ENCODE results near the gene OTOL1.
"Not testable (repeated sequence)": the region's sequence is repeated elsewhere in the genome, so short reads cannot be mapped to it uniquely, and the experiment has no call there.

Gene OTOL1

DNA sequence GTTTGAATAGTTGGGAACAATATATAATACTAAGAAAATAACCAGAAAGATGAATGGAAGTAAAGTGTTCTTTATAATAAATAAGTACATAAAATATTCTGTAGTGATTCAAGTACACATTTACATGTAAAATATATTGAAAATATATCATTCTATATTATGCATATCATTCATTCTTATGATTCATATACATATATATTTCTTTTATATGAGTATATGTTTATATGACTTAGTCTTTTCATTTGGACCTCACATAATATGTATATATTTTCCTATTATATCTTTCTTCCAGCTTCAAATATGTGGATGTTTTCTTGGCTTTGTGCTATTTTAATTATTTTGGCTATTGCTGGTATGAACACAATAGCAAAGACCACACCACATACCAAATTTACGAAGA, at the start of gene OTOL1:
Gene OTOL1 (plus strand): TSS at position 301 of the 400 bp plus-strand sequence. CDS start 0 bp downstream, at position 301.
- DNase-seq (ENCODE audit: low read depth in 1 of 2, low spot score in 1 of 2) = no peak

DNA sequence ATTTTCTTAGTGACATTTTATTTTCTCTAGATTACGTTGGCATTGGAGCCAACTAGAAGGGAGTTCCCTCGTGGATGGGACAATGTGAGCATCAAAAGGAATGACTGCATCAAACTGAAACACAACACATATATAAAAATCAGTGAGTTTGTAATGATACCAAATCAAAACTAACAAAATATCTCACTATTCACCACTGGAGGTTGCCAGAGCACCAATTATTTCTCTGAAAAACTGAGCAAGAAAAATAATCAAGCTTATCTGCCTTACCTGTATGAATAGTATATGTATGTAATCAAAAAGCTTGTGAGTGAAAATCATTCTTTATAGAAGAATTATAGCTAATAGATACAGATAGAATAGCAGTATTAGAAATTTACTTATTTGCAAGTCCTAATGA, 46.8 kb upstream of the OTOL1 start:
- no peak for DNase-seq (ENCODE audit: low read depth in 1 of 2, low spot score in 1 of 2)

DNA sequence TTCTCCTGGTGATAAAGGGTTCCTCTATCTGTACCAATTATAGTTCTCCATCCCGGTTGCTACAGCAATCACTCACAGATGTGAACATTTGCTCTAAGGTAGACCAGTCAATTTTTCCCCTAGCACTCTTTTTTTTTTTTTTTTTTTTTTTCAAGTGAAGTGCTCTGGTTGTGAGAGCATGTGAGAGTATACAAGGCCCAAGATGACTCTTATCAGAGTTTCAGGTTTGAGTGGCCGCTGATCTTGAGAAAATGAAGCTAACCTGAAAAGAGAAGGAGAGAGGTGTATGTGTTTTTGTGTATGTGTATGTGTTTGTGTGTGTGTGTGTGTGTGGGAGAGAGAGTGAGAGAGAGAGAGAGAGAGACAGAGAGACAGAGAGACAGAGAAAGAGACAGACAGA, 44.4 kb upstream of the OTOL1 start:
- DNase-seq (ENCODE audit: low read depth in 1 of 2, low spot score in 1 of 2) = no peak

DNA sequence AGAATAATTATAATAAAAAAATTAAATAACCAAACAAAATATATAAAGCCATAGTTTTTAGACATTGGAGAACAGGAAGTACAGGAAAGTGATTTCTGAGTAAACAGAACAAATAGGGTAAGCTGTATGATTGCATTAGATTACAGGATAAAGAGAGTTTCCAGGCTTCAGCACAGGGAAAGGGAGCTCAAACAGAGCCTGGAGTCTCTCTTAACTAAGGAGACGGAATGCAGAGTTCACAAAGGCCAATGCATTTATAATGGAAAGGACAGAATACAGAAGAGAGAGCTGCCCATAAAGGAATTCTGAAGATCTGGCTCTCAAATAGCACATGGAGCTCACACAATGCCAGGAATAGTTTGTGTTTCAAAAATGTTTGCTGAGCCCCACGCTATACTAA, 42.0 kb upstream of the OTOL1 start:
- DNase-seq (ENCODE audit: low read depth in 1 of 2, low spot score in 1 of 2) = no peak

DNA sequence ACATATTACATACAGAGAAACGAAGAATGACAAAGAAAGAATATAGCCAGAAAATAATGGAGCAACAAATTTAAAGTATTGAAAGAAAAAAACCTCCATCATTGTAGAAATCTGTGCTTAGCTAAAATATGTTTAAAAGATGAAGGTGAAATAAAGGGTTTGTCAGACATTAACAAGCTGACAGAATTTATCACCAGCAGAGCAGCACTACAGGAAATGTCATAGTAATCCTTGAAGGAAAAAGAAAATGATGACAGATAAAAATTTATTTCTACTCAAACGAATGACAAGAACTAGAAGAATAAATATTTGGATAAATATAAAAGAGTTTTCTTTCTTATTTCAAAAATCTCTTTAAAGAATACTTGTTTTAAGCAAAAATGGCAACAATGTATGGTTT, 40.6 kb upstream of the OTOL1 start:
- DNase-seq (ENCODE audit: low read depth in 1 of 2, low spot score in 1 of 2) = no peak

DNA sequence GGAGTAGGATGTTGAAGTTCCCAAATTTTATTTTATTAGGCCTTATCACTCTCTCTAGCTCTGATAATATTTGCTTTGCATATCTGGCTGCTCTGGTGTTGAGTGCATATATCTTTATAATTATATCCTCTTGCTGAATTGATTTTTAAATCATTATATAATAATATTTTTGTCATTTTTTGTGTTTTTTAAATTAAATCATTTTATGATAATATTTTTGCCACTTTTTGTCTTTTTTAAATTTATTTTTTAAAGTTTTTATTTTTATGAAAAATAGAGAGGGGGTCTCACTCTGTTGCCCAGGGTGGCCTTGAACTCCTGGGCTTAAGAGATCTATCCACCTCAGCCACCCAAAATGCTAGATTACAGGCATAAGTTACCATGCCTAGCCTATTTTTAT, 34.5 kb upstream of the OTOL1 start:
- no peak for DNase-seq (ENCODE audit: low read depth in 1 of 2, low spot score in 1 of 2)

DNA sequence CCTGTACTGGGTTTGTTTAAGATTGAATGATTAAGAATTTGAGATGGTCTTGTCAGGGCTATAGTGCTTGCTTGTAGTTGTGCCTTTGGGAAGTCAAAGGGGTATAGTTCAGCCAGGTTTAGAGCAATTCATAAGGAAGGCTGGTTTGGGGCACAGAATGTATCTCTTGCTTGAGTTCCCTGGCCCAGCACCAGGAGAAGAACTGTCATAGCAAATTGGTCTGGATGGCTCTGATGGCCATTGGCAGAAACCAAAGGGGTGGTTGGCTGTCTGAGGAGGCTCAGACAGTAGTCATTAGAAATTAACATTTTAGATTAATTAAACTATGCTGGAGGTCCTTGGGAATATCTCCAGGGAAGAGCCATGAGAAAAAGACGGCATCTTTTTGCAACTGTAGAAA, 25.4 kb upstream of the OTOL1 start:
- no peak for DNase-seq (ENCODE audit: low read depth in 1 of 2, low spot score in 1 of 2)

DNA sequence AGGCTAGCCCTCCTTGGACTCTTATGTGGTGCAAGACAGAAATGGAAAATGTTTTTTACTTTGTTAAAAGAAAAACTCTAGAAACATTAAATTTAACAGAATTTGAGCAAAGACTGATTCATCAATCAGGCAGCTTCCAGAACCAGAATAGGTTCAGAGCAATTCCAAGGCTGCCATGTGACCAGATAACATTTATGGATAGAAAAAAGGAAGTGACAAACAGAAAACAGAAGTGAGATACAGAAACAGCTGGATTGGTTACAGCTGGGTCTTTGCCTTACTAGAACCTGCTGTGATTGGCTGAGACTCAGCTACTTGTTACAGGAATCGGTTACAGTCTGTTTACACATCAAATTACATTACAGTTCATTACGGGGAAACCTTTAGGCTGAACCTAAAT, 22.5 kb upstream of the OTOL1 start:
- no peak for DNase-seq (ENCODE audit: low read depth in 1 of 2, low spot score in 1 of 2)

DNA sequence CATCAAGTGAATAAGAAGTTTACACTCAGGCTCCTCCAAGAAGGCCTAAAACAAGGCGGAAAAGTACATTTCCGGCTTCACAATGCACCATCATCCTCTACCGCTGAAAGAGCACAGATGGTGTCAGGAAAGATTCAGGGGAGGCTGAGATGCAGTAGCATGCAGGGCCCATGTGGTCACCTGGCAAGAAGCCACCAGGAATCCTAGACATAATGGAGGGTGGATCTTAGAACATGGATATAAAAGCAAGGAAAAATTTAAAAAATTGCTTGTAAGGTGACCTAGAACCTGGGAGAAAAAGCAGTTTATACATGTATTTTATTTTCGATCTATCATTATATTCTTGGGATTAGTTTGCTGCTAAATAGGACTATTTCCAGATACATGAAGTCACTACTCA, 21.9 kb upstream of the OTOL1 start:
- no peak for DNase-seq (ENCODE audit: low read depth in 1 of 2, low spot score in 1 of 2)

DNA sequence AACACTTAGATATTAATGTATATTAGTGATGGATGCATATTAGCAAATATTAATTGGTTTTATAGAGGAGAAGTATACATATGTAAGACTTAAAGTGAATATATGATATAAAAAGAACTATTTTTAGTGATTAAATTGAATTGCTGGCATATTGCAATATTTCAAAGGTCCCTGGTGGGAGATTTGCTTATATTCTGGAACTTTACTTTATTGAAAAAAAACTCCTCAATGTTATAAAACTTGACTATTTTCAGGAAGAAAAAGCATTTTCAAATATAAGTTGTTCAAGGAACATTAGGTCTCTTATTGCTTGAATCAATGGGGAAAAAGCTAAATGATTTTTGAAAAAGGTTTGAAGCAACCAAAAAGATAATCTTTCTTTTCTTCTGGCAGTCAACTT, 21.4 kb upstream of the OTOL1 start:
- DNase-seq (ENCODE audit: low read depth in 1 of 2, low spot score in 1 of 2) = no peak

DNA sequence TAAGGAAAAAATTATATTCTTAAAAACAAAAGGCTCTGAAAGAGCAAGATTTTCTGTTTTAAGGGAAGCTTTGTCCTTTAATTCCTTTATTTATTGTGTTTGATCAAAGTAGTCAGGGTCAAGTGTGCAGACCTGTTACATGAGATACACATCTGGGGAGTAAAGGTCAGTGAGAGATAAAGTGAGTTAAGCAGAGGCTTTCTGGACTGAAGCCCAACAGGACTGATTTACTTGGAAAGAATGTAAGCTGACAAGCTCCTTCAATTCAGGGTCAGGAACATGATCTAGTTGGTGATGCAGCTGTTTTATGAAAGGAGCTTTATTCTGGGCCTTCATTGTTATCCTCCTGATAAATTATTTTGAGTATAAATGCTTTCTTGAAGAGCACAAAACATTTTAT, 20.7 kb upstream of the OTOL1 start:
- DNase-seq (ENCODE audit: low read depth in 1 of 2, low spot score in 1 of 2) = no peak

DNA sequence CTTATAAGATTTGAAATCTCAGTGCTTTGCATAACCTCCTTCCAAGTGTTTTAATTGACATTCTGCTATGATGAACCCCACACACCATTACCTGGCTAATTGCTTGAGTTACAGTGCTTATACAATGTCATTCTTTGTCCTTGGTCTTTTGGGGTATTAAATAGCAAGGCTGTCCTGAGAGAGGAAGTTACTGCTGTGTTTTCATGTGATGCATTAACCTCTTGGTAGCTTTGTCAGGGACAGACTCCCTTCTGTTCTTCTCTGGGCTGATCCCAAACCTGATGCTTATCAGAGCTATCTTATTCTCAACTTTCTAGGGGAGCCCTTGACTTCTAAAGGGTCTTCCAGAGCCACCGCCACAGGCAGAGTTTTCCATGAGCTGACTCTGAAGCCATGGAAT, 12.4 kb upstream of the OTOL1 start:
- no peak for DNase-seq (ENCODE audit: low read depth in 1 of 2, low spot score in 1 of 2)

DNA sequence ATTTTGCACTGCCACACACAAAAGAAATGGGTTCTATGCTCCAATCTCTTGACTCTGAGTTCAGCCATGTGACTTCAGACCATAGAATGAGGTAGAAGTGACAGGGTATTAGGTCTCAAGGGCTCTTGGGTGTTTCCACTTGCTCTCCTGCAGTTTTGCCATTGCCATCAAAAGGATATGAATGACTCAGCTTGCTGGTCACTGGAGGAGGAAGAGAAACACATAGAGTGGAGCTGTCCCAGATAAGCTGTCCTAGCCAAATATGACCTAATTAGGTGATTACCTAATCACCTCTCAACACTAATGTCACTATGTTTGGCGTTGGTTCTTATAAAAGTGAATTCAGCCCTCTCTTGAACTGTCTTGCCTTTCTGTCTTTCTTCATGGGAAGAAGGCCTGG, 8.3 kb upstream of the OTOL1 start:
- not testable (repeated sequence) for DNase-seq (ENCODE audit: low read depth in 1 of 2, low spot score in 1 of 2)

DNA sequence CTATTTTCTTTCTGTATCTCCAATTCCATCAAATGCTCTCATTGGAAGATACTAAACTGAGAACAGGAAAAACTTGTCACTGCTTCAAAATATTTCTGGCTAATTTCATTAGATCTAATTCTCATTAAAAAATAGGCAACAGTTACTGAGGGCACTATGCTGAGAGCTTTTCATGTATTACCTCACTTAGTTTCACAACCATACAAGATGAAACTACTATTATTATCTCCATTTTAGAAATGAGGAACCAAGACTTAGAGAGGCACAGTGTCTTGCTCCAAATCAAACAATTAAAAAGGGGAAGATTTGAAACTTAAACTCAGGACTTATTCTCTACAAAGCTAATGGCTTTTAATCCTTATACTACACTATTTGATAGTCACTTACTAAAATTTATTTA, 7.2 kb upstream of the OTOL1 start:
- no peak for DNase-seq (ENCODE audit: low read depth in 1 of 2, low spot score in 1 of 2)

DNA sequence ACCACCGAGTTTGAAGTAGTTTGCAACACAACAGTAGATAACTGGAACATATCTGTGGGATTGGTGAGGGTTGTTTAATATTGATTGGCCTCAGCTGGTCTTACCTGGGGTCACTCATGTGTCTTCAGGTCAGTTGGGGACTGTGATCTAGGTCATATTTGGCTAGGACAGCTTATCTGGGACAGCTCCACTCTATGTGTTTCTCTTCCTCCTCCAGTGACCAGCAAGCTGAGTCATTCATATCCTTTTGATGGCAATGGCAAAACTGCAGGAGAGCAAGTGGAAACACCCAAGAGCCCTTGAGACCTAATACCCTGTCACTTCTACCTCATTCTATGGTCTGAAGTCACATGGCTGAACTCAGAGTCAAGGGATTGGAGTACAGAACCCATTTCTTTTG, 5.8 kb upstream of the OTOL1 start:
- DNase-seq (ENCODE audit: low read depth in 1 of 2, low spot score in 1 of 2) = not testable (repeated sequence)

DNA sequence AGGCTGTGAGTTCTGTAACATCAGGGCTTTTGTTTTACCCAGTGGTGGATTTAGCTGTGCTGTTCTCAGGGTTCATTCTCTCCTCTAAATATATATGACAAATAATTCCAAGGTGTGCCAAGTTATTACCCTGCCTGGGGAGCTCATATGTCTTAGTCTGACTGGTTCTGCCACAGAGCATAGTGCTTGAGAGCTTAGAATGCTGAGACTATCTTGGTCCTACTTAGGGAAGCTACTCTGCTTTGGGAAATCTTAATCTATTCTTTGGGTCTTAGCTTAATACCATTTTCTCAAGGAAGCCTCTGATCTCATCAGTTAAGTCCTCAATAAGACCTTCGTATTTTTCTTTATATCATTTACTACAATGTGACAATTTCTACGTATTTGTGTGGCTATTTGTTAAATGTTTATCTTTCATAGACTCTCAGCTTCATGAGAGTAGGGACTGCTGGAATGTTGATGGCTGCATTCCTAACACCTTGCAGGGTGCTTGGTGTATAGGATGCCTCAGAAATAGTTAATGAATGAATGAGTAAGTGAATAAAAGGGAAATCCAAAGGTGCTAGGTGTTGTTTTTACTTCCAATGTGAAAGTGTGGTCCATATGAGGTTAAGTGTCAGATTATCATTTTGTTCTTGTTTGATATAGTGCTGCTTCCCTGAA, 1.8 kb downstream of the OTOL1 start:
- no peak for DNase-seq (ENCODE audit: low read depth in 1 of 2, low spot score in 1 of 2)

DNA sequence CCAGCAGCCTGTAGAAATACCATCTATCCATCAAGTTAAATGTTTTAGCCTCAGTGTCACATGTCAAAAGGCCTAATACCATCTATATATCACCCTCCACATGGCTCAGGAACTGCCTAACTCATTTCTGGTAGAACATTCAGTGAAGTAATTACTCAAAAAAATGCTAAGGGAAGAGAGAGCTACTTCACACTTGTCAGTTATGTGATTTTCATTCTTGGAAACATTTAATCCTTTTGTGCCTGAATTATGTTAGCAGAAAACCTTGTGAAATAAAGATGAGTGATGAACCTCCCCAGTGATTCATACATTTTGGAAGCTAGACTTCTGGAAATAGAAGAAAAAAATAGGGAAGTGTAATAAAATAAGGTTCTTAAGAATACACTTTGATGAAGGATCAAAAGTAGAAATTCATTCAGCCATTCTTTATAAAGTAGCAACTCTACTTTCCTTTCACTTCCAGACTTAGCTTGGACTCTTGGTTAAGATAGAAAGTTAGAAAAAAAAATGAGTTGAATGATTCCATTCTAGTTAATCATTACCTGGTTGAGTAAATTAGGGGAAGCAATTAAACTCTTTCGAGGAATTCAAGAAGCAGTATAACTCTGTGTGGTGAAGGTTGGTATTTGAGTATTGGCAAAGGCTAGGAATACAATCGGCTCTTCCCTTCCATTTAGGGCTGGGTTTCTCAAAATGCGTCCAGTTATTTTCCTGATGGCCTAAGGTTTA, 3.6 kb downstream of the OTOL1 start:
- DNase-seq (ENCODE audit: low read depth in 1 of 2, low spot score in 1 of 2) = no peak

DNA sequence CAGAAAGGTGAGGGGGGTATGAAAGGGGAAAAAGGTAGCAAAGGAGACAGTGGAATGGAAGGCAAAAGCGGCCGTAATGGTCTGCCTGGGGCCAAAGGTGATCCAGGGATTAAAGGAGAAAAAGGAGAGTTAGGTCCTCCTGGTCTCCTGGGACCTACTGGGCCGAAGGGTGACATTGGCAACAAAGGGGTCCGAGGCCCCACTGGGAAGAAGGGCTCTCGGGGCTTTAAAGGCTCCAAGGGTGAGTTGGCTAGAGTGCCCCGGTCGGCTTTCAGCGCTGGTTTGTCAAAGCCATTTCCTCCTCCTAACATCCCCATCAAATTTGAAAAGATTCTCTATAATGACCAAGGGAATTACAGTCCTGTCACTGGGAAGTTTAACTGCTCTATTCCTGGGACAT, 6.7 kb downstream of the OTOL1 start:
- no peak for DNase-seq (ENCODE audit: low read depth in 1 of 2, low spot score in 1 of 2)

DNA sequence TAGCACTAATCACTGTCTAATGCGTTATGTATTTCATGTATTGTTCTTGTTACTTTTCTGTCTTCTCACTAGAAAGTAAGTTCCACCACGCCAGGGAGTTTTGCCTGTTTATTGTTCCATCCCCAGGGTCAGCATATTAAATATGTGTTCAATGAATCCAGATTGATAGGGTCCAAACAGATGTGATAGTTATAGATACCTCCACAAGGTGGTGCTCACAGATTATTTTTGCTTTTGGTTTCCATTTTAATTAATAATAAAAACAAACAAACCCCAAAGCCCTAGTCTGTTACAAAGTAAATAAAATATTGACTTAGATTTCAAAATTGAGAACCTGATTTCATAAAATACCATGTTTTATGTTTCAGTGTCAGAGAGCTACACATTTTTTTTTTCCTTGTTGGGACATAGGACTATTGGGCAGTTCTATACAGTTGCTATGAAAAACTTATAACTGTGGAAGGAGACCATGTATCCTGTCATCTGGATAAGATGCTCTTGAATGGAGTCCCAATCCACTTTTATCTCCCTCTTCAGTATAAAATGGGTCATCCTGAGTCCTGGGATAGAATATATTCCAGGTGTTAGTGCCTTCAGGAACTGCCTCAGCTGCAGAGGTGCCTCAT, 12.4 kb downstream of the OTOL1 start:
- no peak for DNase-seq (ENCODE audit: low read depth in 1 of 2, low spot score in 1 of 2)

DNA sequence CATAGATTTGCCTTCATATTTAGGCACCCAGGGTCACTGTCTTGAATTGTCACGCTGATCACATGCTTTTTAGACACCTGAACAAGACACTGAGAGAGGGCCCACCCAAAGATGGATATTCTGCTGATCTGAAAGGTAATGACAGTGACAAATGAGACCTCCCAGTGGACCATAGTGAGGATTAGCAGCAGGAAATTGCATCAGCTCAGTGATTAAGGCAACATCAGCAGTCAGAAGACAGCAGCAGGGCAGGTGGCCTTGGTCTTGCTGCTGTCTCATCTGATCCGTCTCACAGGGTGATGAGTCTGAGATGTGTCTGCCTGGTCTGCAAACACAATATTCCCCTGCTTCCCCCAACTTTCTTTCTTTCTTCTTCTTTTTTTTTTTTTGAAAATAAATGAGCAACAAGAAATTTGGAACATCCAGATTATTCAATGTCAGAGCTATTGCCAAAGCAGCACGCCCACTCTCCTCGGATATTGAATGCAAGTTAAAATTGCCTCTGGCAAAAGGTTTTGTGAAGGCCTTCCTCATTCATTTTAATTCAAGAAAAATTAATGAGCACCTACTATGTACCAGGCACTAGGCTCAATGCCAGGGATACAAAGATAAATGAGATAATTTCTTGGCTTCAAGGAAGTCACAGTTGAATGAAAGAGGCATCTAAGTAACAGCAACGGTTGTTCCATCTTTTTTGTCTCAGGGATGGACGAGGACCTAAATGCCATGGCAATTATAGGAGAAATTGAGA, 14.1 kb downstream of the OTOL1 start:
- no peak for DNase-seq (ENCODE audit: low read depth in 1 of 2, low spot score in 1 of 2)

DNA sequence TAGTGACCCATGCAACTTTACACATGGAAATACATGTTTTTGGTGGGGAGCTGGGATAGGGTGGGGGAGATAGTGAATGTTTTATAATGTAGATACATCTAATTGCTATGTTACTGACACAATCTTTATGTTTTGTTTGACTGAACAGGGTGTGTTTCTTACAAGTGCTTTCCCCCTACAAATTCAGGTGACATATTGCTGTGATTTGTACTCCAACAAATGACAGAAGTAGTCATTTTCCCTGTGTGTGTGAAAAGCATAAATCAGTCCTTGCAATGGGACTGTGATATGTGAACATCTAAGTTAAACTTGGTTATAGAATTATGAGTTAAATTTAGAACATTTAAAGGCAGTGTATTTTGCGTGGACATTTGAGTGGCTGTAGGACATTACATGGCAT, 27.3 kb downstream of the OTOL1 start:
- no peak for DNase-seq (ENCODE audit: low read depth in 1 of 2, low spot score in 1 of 2)

DNA sequence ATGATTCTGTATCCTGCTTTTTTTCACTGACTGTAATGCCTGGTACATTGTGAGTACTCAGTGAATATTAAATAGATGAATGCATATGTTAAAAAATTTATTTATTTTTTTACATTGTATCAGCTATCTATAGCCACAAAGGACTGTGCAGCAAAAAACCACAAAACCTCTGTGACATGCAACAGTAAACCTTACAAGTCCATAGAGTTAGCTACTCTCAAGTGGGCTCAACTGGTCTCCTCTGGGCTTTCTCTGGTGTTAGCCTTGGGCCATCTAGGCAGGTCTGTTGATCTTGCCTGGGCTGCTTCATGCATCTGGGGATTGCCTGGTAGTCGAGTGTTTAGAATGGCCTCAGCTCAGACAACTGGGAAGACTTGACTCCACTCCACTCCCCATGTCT, 35.3 kb downstream of the OTOL1 start:
- DNase-seq (ENCODE audit: low read depth in 1 of 2, low spot score in 1 of 2) = no peak

All from stimulated activated CD4-positive, alpha-beta T cell treated with anti-CD3 and anti-CD28 coated beads, Interleukin-15, amount 100 ng/mL, for 1 hour (primary cell).